Mesenchymal stem cell (in vitro differentiated cells and primary cell): Measurements from ENCODE around the gene PYCR2.

ENCODE experiments used
- DNase-seq: peaks from one replicate; pipeline ENCODE4 v3.0.0-alpha.2; 2013
- H2AFZ ChIP-seq: one replicate; pipeline ENCODE4 v1.6.1; 2013; ENCODE audit warnings: low read depth, mild to moderate bottlenecking, control low read depth, inconsistent platforms, low read length, moderate library complexity
- H2AK5ac ChIP-seq: 2 replicates; pipeline ENCODE4 v1.6.1; 2013; ENCODE audit warnings: low read length, moderate library complexity, mild to moderate bottlenecking, inconsistent platforms; ENCODE audit not compliant: severe bottlenecking
- H2BK120ac ChIP-seq: one replicate; pipeline ENCODE4 v1.6.1; 2013; ENCODE audit warnings: low read depth, mild to moderate bottlenecking, inconsistent platforms, low read length, moderate library complexity
- H2BK12ac ChIP-seq, 2 experiments: one replicate each; pipeline ENCODE4 v1.6.1; 2013; ENCODE audit warnings: inconsistent platforms in 2 of 2, low read length in 2 of 2, mild to moderate bottlenecking in 2 of 2, moderate library complexity in 2 of 2, control low read depth in 1 of 2
- H2BK15ac ChIP-seq: one replicate; pipeline ENCODE4 v1.6.1; 2013; ENCODE audit warnings: mild to moderate bottlenecking, low read depth, inconsistent platforms; ENCODE audit not compliant: poor library complexity, severe bottlenecking
- H2BK5ac ChIP-seq: 2 replicates; pipeline ENCODE4 v1.6.1; 2013; ENCODE audit warnings: low read depth, mild to moderate bottlenecking, low read length, control low read depth, inconsistent platforms; ENCODE audit not compliant: poor library complexity, severe bottlenecking
- H3K14ac ChIP-seq, 2 experiments: one replicate each; pipeline ENCODE4 v1.6.1; 2013; ENCODE audit warnings: inconsistent platforms in 2 of 2, low read length in 2 of 2, control low read depth in 1 of 2, mild to moderate bottlenecking in 1 of 2, moderate library complexity in 1 of 2
- H3K18ac ChIP-seq, 2 experiments: one replicate each; pipeline ENCODE4 v1.6.1; 2013; ENCODE audit warnings: inconsistent platforms in 2 of 2, low read length in 2 of 2, control low read depth in 1 of 2, low read depth in 1 of 2, mild to moderate bottlenecking in 1 of 2
- H3K23ac ChIP-seq, 2 experiments: one replicate each; pipeline ENCODE4 v1.6.1; 2013; ENCODE audit warnings: inconsistent platforms in 2 of 2, low read length in 2 of 2, mild to moderate bottlenecking in 2 of 2, moderate library complexity in 2 of 2, control low read depth in 1 of 2
- H3K27ac ChIP-seq: 2 replicates; pipeline ENCODE4 v1.5.1; 2013; ENCODE audit warnings: mild to moderate bottlenecking, moderate library complexity, low read length, control low read depth, inconsistent platforms; ENCODE audit not compliant: poor library complexity, severe bottlenecking
- H3K27me3 ChIP-seq, 2 experiments: 2 replicates each; pipeline versions ENCODE4 v1.6.1 to v1.7.0; 2013; ENCODE audit warnings: low read length in 2 of 2, mild to moderate bottlenecking in 2 of 2, moderate library complexity in 2 of 2, control low read depth in 1 of 2, inconsistent platforms in 1 of 2; ENCODE audit not compliant: control insufficient read depth in 1 of 2, insufficient read depth in 1 of 2
- H3K36me3 ChIP-seq, 2 experiments: 2 replicates each; pipeline versions ENCODE4 v1.6.1 to v1.7.0; 2013; ENCODE audit warnings: low read length in 2 of 2, control low read depth in 1 of 2, inconsistent platforms in 1 of 2, low read depth in 1 of 2, mild to moderate bottlenecking in 1 of 2; ENCODE audit not compliant: insufficient read depth in 2 of 2, control insufficient read depth in 1 of 2
- H3K4ac ChIP-seq, 2 experiments: one replicate each; pipeline ENCODE4 v1.6.1; 2013; ENCODE audit warnings: inconsistent platforms in 2 of 2, low read length in 2 of 2, mild to moderate bottlenecking in 2 of 2, moderate library complexity in 2 of 2, control low read depth in 1 of 2, low read depth in 1 of 2
- H3K4me1 ChIP-seq: 2 replicates; pipeline ENCODE4 v1.6.1; 2013; ENCODE audit warnings: low read depth, low read length, control low read depth; ENCODE audit not compliant: control insufficient read depth, insufficient read depth
- H3K4me2 ChIP-seq: 2 replicates; pipeline ENCODE4 v1.6.1; 2013; ENCODE audit warnings: low read length, mild to moderate bottlenecking, inconsistent platforms; ENCODE audit not compliant: poor library complexity, severe bottlenecking
- H3K4me3 ChIP-seq, 2 experiments: 2 replicates each; pipeline versions ENCODE4 v1.5.1 to v1.7.0; 2013; ENCODE audit warnings: low read length in 2 of 2, mild to moderate bottlenecking in 2 of 2, control low read depth in 1 of 2, low read depth in 1 of 2; ENCODE audit not compliant: insufficient read depth in 1 of 2
- H3K79me1 ChIP-seq: replicated peaks from 2 replicates; pipeline ENCODE4 v1.6.1; 2013; ENCODE audit warnings: mild to moderate bottlenecking, control low read depth, low read length, inconsistent platforms; ENCODE audit not compliant: poor library complexity, severe bottlenecking
- H3K9ac ChIP-seq: 2 replicates; pipeline ENCODE4 v1.7.0; 2013; ENCODE audit warnings: mild to moderate bottlenecking, low read length, moderate library complexity
- H3K9me3 ChIP-seq: 2 replicates; pipeline ENCODE4 v1.7.0; 2013; ENCODE audit warnings: mild to moderate bottlenecking, low read length; ENCODE audit not compliant: control insufficient read depth
- H4K8ac ChIP-seq: one replicate; pipeline ENCODE4 v1.6.1; 2013; ENCODE audit warnings: inconsistent platforms, mild to moderate bottlenecking, low read length, moderate library complexity
- H4K91ac ChIP-seq: one replicate; pipeline ENCODE4 v1.6.1; 2013; ENCODE audit warnings: mild to moderate bottlenecking, low read length, inconsistent platforms
- WGBS: methylation state at CpG from one replicate; pipeline ENCODE4 v1.1.7; 2013; ENCODE audit warnings: mixed read lengths; 5-methylcytosine and 5-hydroxymethylcytosine counted together

PYCR2 gene

GRCh38 chr1:225928186-225929175 is 4.4 kb upstream of the PYCR2 start:
- Histone ChIP-seq H3K27ac (no peak overlapping the region), H3K18ac (no peak overlapping the region), H3K27me3 (no peaks in the 10 kb centered on the region), H2BK15ac (no peak overlapping the region), H2AK5ac (no peak overlapping the region), H3K36me3 (no peaks in the 10 kb centered on the region), H3K4me3 (no peak overlapping the region), H3K14ac (no peak overlapping the region), H3K79me1 (peaks cover 5% of the 10 kb centered on the region), H3K9me3 (no peaks in the 10 kb centered on the region), H3K4me1 (peaks cover 5% of the 10 kb centered on the region), H2BK5ac (no peak overlapping the region), H3K4me2 (no peak overlapping the region), H4K91ac (peak overlapping the region; percentile 83), H2BK120ac (no peak overlapping the region), H3K23ac (peak overlapping the region in 1 of 2 experiments; percentile 35), H3K9ac (no peak overlapping the region), H2AFZ (no peak overlapping the region), H4K8ac (peak overlapping the region; percentile 87), H2BK12ac (peak overlapping the region in 1 of 2 experiments; percentile 21), H3K4ac (no peak overlapping the region)
- DNase-seq: no peak
- WGBS: 92% methylated on average over 13 of the region's 14 CpGs

- no peak for DNase-seq
- Histone ChIP-seq H3K27me3 (no peaks in the 10 kb centered on the region), H2AK5ac (peak overlapping the region; percentile 38), H3K9me3 (no peaks in the 10 kb centered on the region), H3K23ac (no peak overlapping the region), H3K4me3 (no peak overlapping the region), H2BK5ac (no peak overlapping the region), H3K18ac (no peak overlapping the region), H3K36me3 (peaks cover 8 to 9% of the 10 kb centered on the region in 2 experiments), H3K9ac (no peak overlapping the region), H2BK12ac (no peak overlapping the region), H4K91ac (no peak overlapping the region), H4K8ac (peak overlapping the region; percentile 7), H3K4me1 (peaks cover 18% of the 10 kb centered on the region), H2AFZ (no peak overlapping the region), H2BK120ac (no peak overlapping the region), H3K4ac (no peak overlapping the region), H3K27ac (no peak overlapping the region), H3K79me1 (peaks cover 16% of the 10 kb centered on the region), H3K4me2 (no peak overlapping the region), H2BK15ac (no peak overlapping the region), H3K14ac (no peak overlapping the region)
- WGBS: 88% methylated on average over 2 of the region's 3 CpGs
Observed at GRCh38 chr1:225926551-225927113, 2.6 kb upstream of the PYCR2 start.

DNA sequence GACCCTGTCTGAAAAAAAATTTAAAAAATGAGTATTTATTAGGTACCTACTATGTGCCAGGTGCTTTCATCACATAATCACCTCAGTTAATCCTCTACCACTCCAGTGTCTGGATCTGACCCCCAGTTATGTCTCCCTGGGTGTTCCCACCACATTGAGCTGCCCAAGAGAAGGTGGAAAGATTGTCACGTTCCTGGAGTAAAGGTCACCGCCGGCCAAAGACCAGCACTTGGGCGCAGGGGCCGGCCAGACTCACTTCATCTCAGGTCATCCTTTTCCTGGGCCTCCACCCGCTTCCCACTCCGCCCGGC is 714 bp downstream of the PYCR2 start:
- Histone ChIP-seq H3K4me1 (peaks cover 28% of the 10 kb centered on the region), H3K4ac (peak overlapping the region; percentile 94 to 95), H3K27me3 (no peaks in the 10 kb centered on the region), H2BK12ac (peak overlapping the region in 1 of 2 experiments; percentile 48), H3K9me3 (no peaks in the 10 kb centered on the region), H3K4me3 (peak overlapping the region; percentile 87 to 97), H3K9ac (peak overlapping the region; percentile 95), H3K27ac (peak overlapping the region; percentile 87), H3K18ac (peak overlapping the region in 1 of 2 experiments; percentile 53), H2BK120ac (no peak overlapping the region), H4K8ac (no peak overlapping the region), H2AFZ (peak overlapping the region; percentile 85), H3K14ac (peak overlapping the region in 1 of 2 experiments; percentile 96), H3K4me2 (peak overlapping the region; percentile 91), H3K23ac (no peak overlapping the region), H3K79me1 (peaks cover 32% of the 10 kb centered on the region), H2BK15ac (no peak overlapping the region), H2BK5ac (no peak overlapping the region), H2AK5ac (peak overlapping the region; percentile 22), H4K91ac (peak overlapping the region; percentile 7), H3K36me3 (peaks cover 28 to 34% of the 10 kb centered on the region in 2 experiments)
- WGBS: 6% methylated on average over 8 of the region's 8 CpGs
- no peak for DNase-seq
